Cardiac septum (tissue), 1 donor: ENCODE results near the gene ABLIM2. TPM values are rescaled to one million over a fixed set of nuclear protein-coding genes. Genes with fewer than 3 reads are reported as not detected.

Source experiments
- DNase-seq: peaks from one replicate; pipeline ENCODE4 v3.0.0-alpha.2; 2020; ENCODE audit warnings: low spot score
- intact Hi-C: fragments of 100-400 bp; cut with DNase I; formaldehyde crosslinking; loops from one replicate; pipeline ENCODE4 v1.14.0; 2022
- total RNA-seq: library from RNA; stranded (reverse); fragmentation: NEBNext Ultra II Directional; extraction: Animal tissue kit (Norgen Biotek cat#: 25700); gene quantifications from one replicate; pipeline ENCODE4 v1.2.1, GENCODE V29; 2021
- donor health status: DM: no; HTN: no; CAD: no.

The ABLIM2 gene
- total RNA-seq, 1 donor from 2014 or later: 22.6 TPM

- DNase-seq: no peak
Observed at GRCh38 chr4:8098506-8098905, 60.1 kb downstream of the ABLIM2 start.

DNA sequence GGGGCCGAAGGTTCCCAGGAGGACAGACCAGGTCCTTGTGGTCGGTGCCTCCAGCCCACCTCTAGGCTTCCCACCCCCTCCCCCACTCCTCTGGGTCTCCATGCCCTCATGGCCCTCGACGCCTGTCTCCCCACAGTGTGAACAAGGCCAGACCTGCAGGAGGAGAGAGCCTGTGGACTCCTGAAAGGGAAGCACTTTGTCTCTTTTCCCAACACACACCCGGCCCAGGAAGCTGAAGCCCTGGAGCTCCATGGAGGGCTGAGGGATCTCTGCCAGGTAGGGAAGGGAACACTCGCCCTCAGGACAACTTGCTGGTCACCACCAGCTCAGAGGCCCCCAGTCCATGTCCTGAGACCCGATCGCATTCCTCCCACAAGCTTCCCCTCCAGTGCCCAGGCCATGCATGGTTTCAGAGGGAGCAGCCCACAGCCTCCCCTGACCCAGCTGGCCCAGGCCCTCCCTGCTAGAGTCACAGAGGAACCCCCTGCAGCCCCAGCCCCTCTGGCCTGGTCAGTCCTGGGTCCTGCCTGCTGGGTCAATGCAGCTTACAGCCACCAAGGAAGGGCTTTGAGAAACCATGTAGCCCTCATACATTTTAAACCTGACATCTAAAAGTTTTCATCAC, 60.8 kb downstream of the ABLIM2 start:
- DNase-seq: no peak
- intact Hi-C loops: no loop called here

More at GRCh38 chr4:8098506-8098905, 60.1 kb downstream of the ABLIM2 start:
- intact Hi-C loops: no loop called here

DNA sequence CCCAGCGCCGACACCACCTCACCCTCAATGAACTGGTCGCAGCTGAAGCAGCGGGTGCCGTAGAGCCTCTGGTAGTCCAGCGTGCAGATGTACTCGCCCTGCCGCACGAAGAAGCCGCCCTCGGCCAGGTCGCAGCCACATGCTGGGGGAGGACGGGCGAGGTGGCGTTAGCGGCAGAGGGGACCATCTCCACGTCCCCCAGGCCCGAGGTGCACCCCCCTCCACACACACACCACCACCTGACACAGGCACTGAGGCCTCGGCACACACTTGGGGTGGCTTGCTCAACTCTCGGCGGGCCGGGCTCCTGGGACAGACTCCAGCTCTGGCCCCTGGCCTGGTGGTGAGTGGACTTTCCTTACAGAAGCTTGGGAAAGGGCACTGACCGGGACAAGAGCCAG, 61.5 kb downstream of the ABLIM2 start:
- intact Hi-C loops: no loop called here
- no peak for DNase-seq

GRCh38 chr4:8096690-8097061, 61.9 kb downstream of the ABLIM2 start:
- DNase-seq: no peak
- intact Hi-C loops: no loop called here

GRCh38 chr4:8095956-8096689, 62.5 kb downstream of the ABLIM2 start:
- intact Hi-C loops: no loop called here
- no peak for DNase-seq

GRCh38 chr4:8093587-8094274, 64.9 kb downstream of the ABLIM2 start:
- DNase-seq: no peak
- intact Hi-C loops: no loop called here

DNA sequence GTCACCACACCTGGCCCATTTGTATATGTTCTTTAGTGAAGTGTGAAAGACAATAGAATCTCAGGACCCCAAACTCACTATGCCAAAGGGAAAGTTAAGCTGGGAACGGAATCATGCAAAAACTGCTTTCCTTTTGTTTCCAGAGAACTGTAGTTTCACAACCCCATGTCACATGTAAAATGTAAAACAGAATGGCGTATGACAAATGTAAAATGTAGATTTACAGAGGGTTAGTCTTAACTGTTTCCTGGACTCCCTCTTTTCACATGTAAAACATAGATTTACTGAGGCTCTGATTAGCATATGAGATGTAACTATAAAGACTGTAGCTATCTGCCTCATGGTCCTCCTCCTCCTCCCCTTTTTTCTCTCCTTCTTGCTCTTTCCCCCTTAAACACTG, 66.3 kb downstream of the ABLIM2 start:
- DNase-seq: no peak
- intact Hi-C loops: no loop called here

DNA sequence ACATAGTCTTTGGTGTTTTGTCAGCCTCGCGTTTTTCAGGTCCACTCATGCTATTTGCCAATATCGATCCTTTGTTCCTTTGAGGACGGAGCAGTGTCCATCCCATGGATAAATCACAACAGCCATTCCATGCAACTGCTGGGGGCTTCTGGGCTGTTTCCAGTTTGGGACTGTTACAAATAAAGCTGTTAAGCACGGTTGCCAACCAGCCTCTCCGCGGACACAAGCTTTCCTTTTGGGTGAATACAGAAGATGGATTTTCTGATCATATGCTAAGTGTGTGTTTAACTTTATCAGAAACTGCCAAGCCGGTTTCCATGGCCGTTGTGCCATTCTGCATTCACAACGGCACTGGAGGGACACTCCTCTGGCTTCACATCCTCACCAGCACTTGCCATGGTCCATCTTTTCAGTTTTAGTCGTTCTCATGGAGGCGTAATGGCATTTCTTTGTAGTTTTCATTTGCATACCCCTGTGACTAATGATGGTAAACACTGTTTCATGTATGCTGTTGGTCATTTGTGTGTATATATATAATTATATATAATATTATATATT, 67.8 kb downstream of the ABLIM2 start:
- intact Hi-C loops: no loop called here
- DNase-seq: no peak

- DNase-seq: no peak
- intact Hi-C loops: no loop called here
Observed at GRCh38 chr4:8090312-8090711, 68.3 kb downstream of the ABLIM2 start.

- intact Hi-C loops: no loop called here
Observed at GRCh38 chr4:8089862-8090261, 68.8 kb downstream of the ABLIM2 start.

DNA sequence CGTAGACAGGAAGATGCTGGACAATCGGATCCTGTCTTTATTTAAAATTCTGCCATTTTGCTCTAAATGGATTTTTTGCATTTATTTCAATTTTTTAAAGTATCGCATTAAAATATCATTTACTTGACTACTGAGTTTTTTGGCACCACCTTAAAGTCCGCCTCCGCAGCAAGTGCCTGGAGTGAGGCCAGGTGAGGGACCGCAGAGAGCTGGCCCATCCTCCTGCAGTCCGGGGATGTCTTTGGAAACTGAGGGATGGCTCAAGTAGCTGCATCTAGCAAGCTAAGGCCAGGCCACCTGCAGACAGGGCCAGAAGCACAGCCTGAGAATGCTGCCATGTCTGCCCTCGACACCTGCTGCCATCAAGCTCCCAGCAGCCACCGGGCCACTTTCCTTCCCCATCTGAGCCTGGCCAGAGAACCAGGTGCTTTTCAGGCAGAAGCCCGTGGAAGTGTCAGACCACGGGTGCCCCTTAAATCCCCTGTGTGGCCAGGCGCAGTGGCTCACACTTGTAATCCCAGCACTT, 69.6 kb downstream of the ABLIM2 start:
- DNase-seq: no peak
- intact Hi-C loops: no loop called here

More at GRCh38 chr4:8089862-8090261, 68.8 kb downstream of the ABLIM2 start:
- DNase-seq: no peak

GRCh38 chr4:8087921-8088495, 70.6 kb downstream of the ABLIM2 start:
- no peak for DNase-seq
- intact Hi-C loops: no loop called here

GRCh38 chr4:8086783-8087445, 71.7 kb downstream of the ABLIM2 start:
- DNase-seq: no peak
- intact Hi-C loops: no loop called here

DNA sequence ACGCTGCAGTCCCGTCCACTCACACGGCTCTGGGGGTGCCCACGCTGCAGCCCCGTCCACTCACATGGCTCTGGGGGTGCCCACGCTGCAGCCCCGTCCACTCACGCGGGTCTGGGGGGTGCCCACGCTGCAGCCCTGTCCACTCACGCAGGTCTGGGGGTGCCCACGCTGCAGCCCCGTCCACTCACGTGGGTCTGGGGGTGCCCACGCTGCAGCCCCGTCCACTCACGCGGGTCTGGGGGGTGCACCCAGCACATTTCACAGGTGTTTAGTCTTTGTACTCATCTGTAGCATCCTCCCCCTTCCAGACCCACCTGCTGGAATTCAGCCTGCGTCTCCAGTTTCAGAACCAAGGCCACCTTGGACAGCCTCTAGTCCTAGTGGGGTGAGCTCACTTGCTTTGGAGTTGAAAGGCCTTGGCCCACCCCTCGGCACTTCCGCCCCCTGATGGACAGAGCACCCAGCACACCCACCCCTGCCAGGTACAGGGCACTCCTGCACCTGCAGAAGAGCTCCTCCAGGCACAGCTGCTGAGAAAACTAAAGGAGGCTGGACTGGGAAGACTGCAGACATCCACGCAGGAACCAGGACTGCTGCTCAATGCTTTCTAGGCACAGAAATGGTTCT, 73.0 kb downstream of the ABLIM2 start:
- DNase-seq: no peak
- intact Hi-C loops: no loop called here

- DNase-seq: no peak
- intact Hi-C loops: no loop called here
Observed at GRCh38 chr4:8084712-8085490, 73.7 kb downstream of the ABLIM2 start.

- DNase-seq: no peak
- intact Hi-C loops: no loop called here
Observed at GRCh38 chr4:8084031-8084660, 74.5 kb downstream of the ABLIM2 start.

GRCh38 chr4:8083086-8083825, 75.4 kb downstream of the ABLIM2 start:
- intact Hi-C loops: no loop called here
- no peak for DNase-seq
